Measurements from ENCODE around the gene PAPOLA. TPM values are rescaled to one million over a fixed set of nuclear protein-coding genes. Genes with fewer than 3 reads are reported as not detected.
A peak's percentile ranks its signal among the peaks of the same experiment; 100 is the strongest.

The PAPOLA gene
- total and polyA plus RNA-seq, 4 experiments from 2014 or later, result 74.3 to 244 (median 157) TPM

GRCh38 chr14:96574633-96575632 lies 72.8 kb downstream of the PAPOLA start:
- H3K27me3 Mint-ChIP-seq, result no peaks in the 10 kb centered on the region
- no peaks in the 10 kb centered on the region for H3K9me3 ChIP-seq (ENCODE audit: control insufficient read depth in 1 of 2, low read length in 2 of 2)
- H3K27ac Mint-ChIP-seq, result no peak overlapping the region
- intact Hi-C loops (cut with micrococcal nuclease), result no loop called here
- ChIA-PET CTCF (ENCODE audit: partially characterized antibody) (interaction anchor here (1.6 kb wide), 1 partner anchor 15 kb away, joined by 7 read pairs; no protein-coding TSS in a partner anchor), POLR2A (ENCODE audit: partially characterized antibody) (interaction anchor here (0.7 kb wide), 1 partner anchor 1653 kb away, joined by 4 read pairs; no protein-coding TSS in a partner anchor)
- H3K4me1 ChIP-seq (ENCODE audit: insufficient read depth, low read length), result no peaks in the 10 kb centered on the region
- no peak for DNase-seq
- no peaks in the 10 kb centered on the region for H3K36me3 ChIP-seq (ENCODE audit: insufficient read depth, low read length)
- peaks cover 5 to 12% of the 10 kb centered on the region in 2 donors for H3K36me3 Mint-ChIP-seq
- H3K9me3 Mint-ChIP-seq, result no peaks in the 10 kb centered on the region
- no peaks in the 10 kb centered on the region for H3K27me3 ChIP-seq (ENCODE audit: insufficient read depth, low read length)
- H3K4me3 ChIP-seq (ENCODE audit: low read length in 2 of 2), result no peak overlapping the region
- H3K27ac ChIP-seq (ENCODE audit: low read depth, low read length), result no peak overlapping the region
- peaks cover 0 to 13% (median 5%) of the 10 kb centered on the region in 4 donors for H3K4me1 Mint-ChIP-seq
- H3K4me3 Mint-ChIP-seq, result peak overlapping the region in 1 of 8 donors; percentile 31

- no peak for DNase-seq
- Histone ChIP-seq H3K27me3 (ENCODE audit: insufficient read depth, low read length) (no peaks in the 10 kb centered on the region), H3K27ac (ENCODE audit: low read depth, low read length) (no peak overlapping the region), H3K9me3 (ENCODE audit: control insufficient read depth in 1 of 2, low read length in 2 of 2) (no peaks in the 10 kb centered on the region), H3K36me3 (ENCODE audit: insufficient read depth, low read length) (no peaks in the 10 kb centered on the region), H3K4me3 (ENCODE audit: low read length in 2 of 2) (no peak overlapping the region), H3K4me1 (ENCODE audit: insufficient read depth, low read length) (no peaks in the 10 kb centered on the region)
- Mint-ChIP-seq H3K4me3 (no peak overlapping the region), H3K27ac (peak overlapping the region in 2 of 7 donors; percentile 3 to 13), H3K4me1 (peaks cover 0 to 13% (median 5%) of the 10 kb centered on the region in 4 donors), H3K36me3 (peaks cover 0 to 12% of the 10 kb centered on the region in 2 donors), H3K27me3 (no peaks in the 10 kb centered on the region), H3K9me3 (no peaks in the 10 kb centered on the region)
- ChIA-PET CTCF (ENCODE audit: partially characterized antibody) (interaction anchor here (0.9 to 1.8 kb wide), 3 partner anchors 8 to 11 kb away, joined by 3 to 5 read pairs (median 3); no protein-coding TSS in a partner anchor), POLR2A (ENCODE audit: partially characterized antibody) (no interaction called here)
- intact Hi-C loops (cut with micrococcal nuclease), result no loop called here
Measured at GRCh38 chr14:96576359-96576758, 74.2 kb downstream of the PAPOLA start.

- Histone ChIP-seq H3K36me3 (ENCODE audit: insufficient read depth, low read length) (no peaks in the 10 kb centered on the region), H3K27me3 (ENCODE audit: insufficient read depth, low read length) (no peaks in the 10 kb centered on the region), H3K9me3 (ENCODE audit: control insufficient read depth in 1 of 2, low read length in 2 of 2) (no peaks in the 10 kb centered on the region), H3K4me1 (ENCODE audit: insufficient read depth, low read length) (no peaks in the 10 kb centered on the region), H3K4me3 (ENCODE audit: low read length in 2 of 2) (no peak overlapping the region), H3K27ac (ENCODE audit: low read depth, low read length) (no peak overlapping the region)
- DNase-seq, result no peak
- Mint-ChIP-seq H3K4me3 (no peak overlapping the region), H3K9me3 (no peaks in the 10 kb centered on the region), H3K4me1 (peaks cover 0 to 13% (median 5%) of the 10 kb centered on the region in 4 donors), H3K27me3 (no peaks in the 10 kb centered on the region), H3K36me3 (peaks cover 0 to 6% of the 10 kb centered on the region in 2 donors), H3K27ac (peak overlapping the region in 3 of 7 donors; percentile 11 to 41 (median 14))
- intact Hi-C loops (cut with micrococcal nuclease), result no loop called here
- CTCF ChIA-PET (ENCODE audit: partially characterized antibody), result interaction anchor here (0.9 to 1.8 kb wide), 4 partner anchors 9 to 165 kb away, joined by 3 to 5 read pairs (median 3); no protein-coding TSS in a partner anchor
- POLR2A ChIA-PET (ENCODE audit: partially characterized antibody), result no interaction called here
Measured at GRCh38 chr14:96576937-96577336, 74.8 kb downstream of the PAPOLA start.

DNA sequence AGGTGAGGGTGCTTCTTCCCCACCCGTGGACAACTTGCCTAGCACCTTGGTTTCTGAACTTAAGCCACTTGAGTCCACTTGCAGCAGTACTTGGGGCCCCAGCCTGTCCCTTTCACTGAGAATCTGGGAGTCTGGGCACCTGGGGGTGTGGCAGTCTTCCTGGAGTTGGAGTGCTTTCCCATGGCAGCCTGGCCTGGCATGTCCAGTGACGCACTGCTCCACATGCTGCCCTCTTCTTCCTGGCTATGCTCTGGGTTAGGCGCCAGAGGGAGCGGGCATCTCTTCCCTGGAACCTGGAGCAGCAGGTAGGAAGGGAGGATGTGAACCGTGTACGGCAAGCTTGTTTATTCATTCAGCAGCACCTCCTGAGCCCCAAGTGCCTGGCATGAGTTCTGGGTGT lies 76.4 kb downstream of the PAPOLA start:
- no peaks in the 10 kb centered on the region for H3K9me3 Mint-ChIP-seq
- H3K4me1 Mint-ChIP-seq, result peaks cover 0 to 13% (median 4%) of the 10 kb centered on the region in 4 donors
- POLR2A ChIA-PET (ENCODE audit: partially characterized antibody), result no interaction called here

GRCh38 chr14:96579358-96579757 lies 77.2 kb downstream of the PAPOLA start:
- no peaks in the 10 kb centered on the region for H3K9me3 Mint-ChIP-seq
- no peak overlapping the region for H3K4me3 Mint-ChIP-seq
- Histone ChIP-seq H3K4me1 (ENCODE audit: insufficient read depth, low read length) (no peaks in the 10 kb centered on the region), H3K27ac (ENCODE audit: low read depth, low read length) (no peak overlapping the region), H3K27me3 (ENCODE audit: insufficient read depth, low read length) (peaks cover 2% of the 10 kb centered on the region), H3K36me3 (ENCODE audit: insufficient read depth, low read length) (no peaks in the 10 kb centered on the region), H3K9me3 (ENCODE audit: control insufficient read depth in 1 of 2, low read length in 2 of 2) (no peaks in the 10 kb centered on the region), H3K4me3 (ENCODE audit: low read length in 2 of 2) (no peak overlapping the region)
- peaks cover 0 to under 1% of the 10 kb centered on the region in 2 donors for H3K27me3 Mint-ChIP-seq
- intact Hi-C loops (cut with micrococcal nuclease), result no loop called here
- no peak overlapping the region for H3K27ac Mint-ChIP-seq
- ChIA-PET POLR2A (ENCODE audit: partially characterized antibody) (no interaction called here), CTCF (ENCODE audit: partially characterized antibody) (interaction anchor here (0.6 to 1.8 kb wide), 2 partner anchors 12 to 160 kb away, joined by 3 to 7 read pairs; no protein-coding TSS in a partner anchor)
- no peak for DNase-seq
- peaks cover 0 to 13% (median 5%) of the 10 kb centered on the region in 4 donors for H3K4me1 Mint-ChIP-seq
- no peaks in the 10 kb centered on the region for H3K36me3 Mint-ChIP-seq

More for the DNA sequence above, 76.4 kb downstream of the PAPOLA start:
- CTCF ChIA-PET (ENCODE audit: partially characterized antibody), result interaction anchor here (1.8 kb wide), 1 partner anchor 11 kb away, joined by 7 read pairs; no protein-coding TSS in a partner anchor
- Histone ChIP-seq H3K36me3 (ENCODE audit: insufficient read depth, low read length) (no peaks in the 10 kb centered on the region), H3K4me3 (ENCODE audit: low read length in 2 of 2) (no peak overlapping the region), H3K9me3 (ENCODE audit: control insufficient read depth in 1 of 2, low read length in 2 of 2) (no peaks in the 10 kb centered on the region), H3K27me3 (ENCODE audit: insufficient read depth, low read length) (no peaks in the 10 kb centered on the region), H3K4me1 (ENCODE audit: insufficient read depth, low read length) (no peaks in the 10 kb centered on the region), H3K27ac (ENCODE audit: low read depth, low read length) (no peak overlapping the region)
- H3K27me3 Mint-ChIP-seq, result no peaks in the 10 kb centered on the region
- no peak for DNase-seq
- intact Hi-C loops (cut with micrococcal nuclease), result no loop called here
- no peak overlapping the region for H3K4me3 Mint-ChIP-seq
- H3K27ac Mint-ChIP-seq, result no peak overlapping the region
- H3K36me3 Mint-ChIP-seq, result no peaks in the 10 kb centered on the region

DNA sequence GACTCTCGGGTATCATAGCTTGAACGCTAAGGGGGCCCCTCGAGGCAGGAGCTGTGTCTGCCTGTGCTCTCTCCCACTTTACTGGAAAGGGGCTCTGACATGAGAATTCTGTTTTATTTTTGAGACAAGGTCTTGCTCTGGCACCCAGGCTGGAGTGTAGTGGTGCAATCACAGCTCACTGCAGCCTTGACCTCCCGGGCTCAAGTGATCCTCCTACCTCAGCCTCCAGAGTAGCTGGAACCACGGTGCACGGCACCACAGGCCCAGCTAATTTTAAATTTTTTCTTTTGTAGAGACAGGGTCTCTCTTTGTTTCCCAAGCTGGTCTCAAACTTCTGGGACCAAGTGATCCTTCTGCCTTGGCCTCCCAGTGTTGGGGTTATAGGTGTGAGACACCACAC lies 77.7 kb downstream of the PAPOLA start:
- no peak overlapping the region for H3K27ac ChIP-seq (ENCODE audit: low read depth, low read length)
- no peak overlapping the region for H3K4me3 ChIP-seq (ENCODE audit: low read length in 2 of 2)
- no peak for DNase-seq
- Mint-ChIP-seq H3K9me3 (no peaks in the 10 kb centered on the region), H3K36me3 (no peaks in the 10 kb centered on the region), H3K4me3 (no peak overlapping the region), H3K4me1 (peaks cover 0 to 14% (median 5%) of the 10 kb centered on the region in 4 donors), H3K27ac (no peak overlapping the region), H3K27me3 (peaks cover 0 to 3% of the 10 kb centered on the region in 2 donors)
- H3K27me3 ChIP-seq (ENCODE audit: insufficient read depth, low read length), result peaks cover 5% of the 10 kb centered on the region
- CTCF ChIA-PET (ENCODE audit: partially characterized antibody), result interaction anchor here (1.8 kb wide), 1 partner anchor 13 kb away, joined by 7 read pairs; no protein-coding TSS in a partner anchor
- H3K9me3 ChIP-seq (ENCODE audit: control insufficient read depth in 1 of 2, low read length in 2 of 2), result no peaks in the 10 kb centered on the region
- POLR2A ChIA-PET (ENCODE audit: partially characterized antibody), result no interaction called here
- intact Hi-C loops (cut with micrococcal nuclease), result no loop called here
- no peaks in the 10 kb centered on the region for H3K36me3 ChIP-seq (ENCODE audit: insufficient read depth, low read length)
- H3K4me1 ChIP-seq (ENCODE audit: insufficient read depth, low read length), result no peaks in the 10 kb centered on the region

DNA sequence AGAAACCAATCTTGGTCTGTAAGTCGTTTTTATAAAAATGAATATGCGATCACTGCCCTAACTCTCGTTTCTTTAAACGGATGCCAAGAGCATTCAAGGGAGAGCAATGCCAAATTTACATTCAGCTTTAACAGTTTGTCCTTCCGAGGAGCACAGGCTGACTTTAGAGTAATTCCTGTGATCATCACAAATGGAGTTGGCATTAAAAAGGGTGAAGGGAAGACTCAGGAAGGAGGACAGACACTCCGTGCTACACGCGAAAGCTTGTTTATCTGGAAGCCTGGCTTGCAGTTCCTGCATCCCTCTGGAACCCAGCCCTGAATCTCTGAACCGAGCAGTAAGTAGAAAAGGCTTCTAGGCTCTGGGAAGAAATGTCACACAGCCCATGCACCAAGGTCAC lies 78.4 kb downstream of the PAPOLA start:
- H3K27me3 ChIP-seq (ENCODE audit: insufficient read depth, low read length), result peaks cover 5% of the 10 kb centered on the region
- H3K4me3 ChIP-seq (ENCODE audit: low read length in 2 of 2), result no peak overlapping the region
- no peak overlapping the region for H3K4me3 Mint-ChIP-seq
- no peaks in the 10 kb centered on the region for H3K9me3 ChIP-seq (ENCODE audit: control insufficient read depth in 1 of 2, low read length in 2 of 2)
- POLR2A ChIA-PET (ENCODE audit: partially characterized antibody), result no interaction called here
- intact Hi-C loops (cut with micrococcal nuclease), result no loop called here
- DNase-seq, result no peak
- CTCF ChIA-PET (ENCODE audit: partially characterized antibody), result no interaction called here
- H3K27me3 Mint-ChIP-seq, result peaks cover 2 to 3% of the 10 kb centered on the region in 2 donors
- H3K36me3 ChIP-seq (ENCODE audit: insufficient read depth, low read length), result no peaks in the 10 kb centered on the region
- no peaks in the 10 kb centered on the region for H3K4me1 ChIP-seq (ENCODE audit: insufficient read depth, low read length)
- H3K36me3 Mint-ChIP-seq, result no peaks in the 10 kb centered on the region
- no peak overlapping the region for H3K27ac ChIP-seq (ENCODE audit: low read depth, low read length)
- H3K9me3 Mint-ChIP-seq, result no peaks in the 10 kb centered on the region
- peak overlapping the region in 1 of 7 donors; percentile 12 for H3K27ac Mint-ChIP-seq
- peaks cover 0 to 11% (median 5%) of the 10 kb centered on the region in 4 donors for H3K4me1 Mint-ChIP-seq
